Measurements from ENCODE around the gene ANKH.

The ANKH gene

DNA sequence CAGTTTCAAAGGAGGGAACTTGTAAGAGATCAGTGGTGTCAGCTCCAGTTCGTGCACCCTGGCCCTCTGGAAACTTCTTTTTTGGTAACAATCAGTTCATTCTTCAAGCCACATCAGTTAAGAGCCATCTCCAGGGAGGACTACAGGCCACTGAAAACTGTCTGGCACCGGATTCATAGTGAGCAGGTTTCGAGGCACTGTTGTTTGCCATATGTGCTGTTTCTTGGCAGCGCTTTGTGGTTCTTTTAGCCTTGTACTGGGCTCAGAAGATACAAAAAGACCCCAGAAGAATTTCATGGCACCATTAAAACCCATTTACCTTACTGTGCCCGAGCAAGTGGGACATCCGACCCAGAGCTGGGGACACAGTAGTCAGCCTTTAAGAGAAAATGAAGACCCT, 138.6 kb downstream of the ANKH start:
- DNase-seq: no peak

DNA sequence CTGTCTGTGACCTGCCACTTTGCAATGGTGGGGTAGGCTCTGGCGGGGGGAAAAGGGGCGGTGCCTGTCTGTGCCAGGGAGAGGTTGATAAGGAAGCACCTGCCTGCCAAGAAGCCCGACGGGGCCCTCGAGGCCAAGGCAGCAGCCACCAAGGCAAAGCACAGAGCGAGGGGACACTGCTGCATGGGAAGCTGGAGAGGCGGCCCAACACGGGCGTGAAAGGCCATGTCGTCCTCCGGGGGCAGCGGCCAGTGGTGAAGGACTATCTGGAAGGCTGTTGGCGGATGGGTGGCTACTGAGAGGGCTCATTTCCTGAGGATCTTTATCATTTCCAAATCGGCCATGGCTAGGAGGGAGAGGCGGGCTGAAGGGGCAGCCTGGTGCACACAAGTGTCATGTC, 140.7 kb downstream of the ANKH start:
- DNase-seq: no peak

DNA sequence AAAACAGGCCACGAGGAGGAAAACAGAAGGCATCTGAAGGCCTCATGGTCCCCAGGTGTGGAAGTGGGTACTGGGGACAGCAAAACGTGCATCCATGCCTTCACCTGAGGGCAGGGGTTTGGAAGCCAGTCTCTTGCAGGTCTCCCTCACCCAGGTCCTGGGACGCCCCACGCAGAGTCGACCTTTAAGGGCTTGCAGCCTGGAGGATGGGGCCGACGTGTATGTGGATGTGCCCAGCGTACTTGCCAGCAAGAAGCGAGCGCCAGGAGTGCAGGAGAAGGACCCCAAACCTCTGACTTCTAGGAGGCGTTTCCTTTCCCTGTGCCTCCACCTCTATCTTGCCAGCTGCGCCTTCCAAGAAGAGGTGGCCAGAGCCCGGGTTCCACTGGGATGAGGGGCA, 141.1 kb downstream of the ANKH start:
- DNase-seq: no peak

DNA sequence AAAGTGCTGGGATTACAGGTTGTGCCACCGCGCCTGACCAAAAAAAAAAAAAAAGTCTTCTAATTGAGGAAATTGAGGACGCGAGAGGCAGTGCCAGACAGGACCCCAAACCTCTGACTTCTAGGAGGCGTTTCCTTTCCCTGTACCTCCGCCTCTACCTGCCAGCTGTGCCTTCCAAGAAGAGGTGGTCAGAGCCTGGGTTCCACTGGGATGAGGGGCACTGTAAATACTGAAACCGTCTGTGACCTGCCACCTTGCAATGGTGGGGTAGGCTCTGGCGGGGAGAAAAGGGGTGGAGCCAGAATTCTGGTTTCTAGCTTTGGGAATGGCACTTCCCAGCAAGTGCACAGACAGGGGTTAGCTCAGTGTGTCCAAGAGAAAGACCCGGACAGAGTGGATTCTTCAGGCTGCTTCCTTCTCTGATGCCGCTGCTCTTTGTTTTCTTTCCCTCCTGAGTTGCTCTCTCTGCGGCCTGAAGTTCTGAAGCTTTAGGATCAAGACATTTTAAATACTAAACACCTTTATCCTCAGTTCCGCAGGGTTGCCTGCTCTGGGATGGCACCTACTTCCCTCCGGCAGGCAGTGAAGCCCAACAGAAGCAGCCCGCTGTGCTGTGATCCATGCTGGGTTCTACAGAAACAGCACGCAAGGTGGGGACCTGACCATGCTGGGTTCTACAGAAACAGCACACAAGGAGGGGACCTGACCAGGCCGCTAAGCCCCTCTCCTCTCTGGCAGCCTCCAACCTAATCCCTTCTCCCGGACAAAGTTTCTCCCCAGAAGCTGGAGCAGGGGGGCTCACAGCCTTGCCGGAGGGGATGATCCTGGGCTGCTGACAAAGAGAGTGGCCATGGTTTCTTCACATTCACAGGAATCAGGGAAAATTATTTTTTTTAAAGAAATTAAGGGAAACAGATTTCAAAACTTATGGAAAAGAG, 141.9 kb downstream of the ANKH start:
- no peak for DNase-seq

DNA sequence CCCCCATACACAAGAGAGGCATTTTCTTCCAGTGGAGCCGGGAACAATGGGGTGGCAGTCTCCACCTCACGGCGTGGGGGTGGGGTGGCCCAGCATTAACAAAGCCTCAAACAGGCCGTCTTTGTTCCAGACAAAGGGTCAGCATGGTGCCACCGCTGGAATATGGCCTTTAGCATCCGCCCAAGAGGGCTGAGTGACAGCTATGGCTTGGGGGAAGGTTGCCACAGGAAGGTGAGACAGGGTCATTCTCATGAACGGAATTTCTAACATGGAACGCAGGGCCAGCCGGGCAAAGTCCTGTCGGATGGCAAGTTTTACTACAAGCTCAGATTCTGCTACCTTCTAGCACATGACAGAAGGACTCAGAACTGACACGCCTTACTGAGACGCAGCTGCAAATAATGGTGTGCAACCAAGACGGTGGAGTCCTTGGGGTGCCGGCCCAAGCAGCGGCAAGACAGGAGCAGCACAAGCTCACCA, 143.1 kb downstream of the ANKH start:
- DNase-seq: no peak

DNA sequence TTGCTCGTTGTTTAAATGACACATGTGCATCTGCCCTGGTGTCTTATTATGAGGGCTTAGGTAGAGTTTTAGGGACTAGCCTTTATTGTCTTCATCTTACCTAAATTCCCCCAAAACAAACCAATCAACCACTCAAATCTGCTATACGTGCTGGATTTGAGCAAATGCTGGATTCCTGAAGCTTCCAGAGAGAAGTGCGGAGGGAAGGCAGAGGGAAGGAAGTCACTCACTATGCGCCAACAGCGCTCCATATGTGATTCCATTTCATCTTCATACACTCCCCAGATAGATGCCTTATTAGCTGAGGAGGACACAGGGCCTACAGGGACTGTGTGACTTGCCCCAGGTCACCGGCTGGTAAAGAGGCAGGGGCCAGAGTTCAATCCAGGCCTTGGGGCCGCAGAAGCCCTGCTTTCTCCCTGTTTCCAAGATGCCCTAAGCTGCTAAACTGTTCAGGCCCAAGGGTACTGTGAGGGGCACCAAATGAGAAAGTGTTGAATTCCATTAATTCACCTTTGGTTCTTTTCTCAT, 143.6 kb downstream of the ANKH start:
- no peak for DNase-seq

DNA sequence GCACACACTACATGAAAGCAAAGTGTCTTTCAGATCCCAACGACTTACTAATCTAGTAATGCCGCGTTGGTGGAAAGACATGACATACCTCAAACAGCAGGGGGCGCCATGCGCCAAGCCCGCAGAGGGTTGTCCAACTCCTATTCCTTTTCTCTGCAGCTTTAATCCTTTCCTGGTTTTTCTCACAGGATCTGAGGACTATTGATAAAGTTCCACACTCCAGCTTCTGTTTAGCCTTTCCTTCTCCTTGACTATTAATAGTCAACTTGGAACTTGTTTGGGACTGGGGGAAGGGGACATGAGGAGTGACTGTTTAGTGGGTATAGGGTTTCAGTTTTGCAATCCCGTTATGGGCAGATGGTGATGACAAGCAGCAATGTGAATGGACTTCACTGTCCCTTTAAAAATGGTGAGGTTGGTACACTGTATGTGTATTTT, 144.1 kb downstream of the ANKH start:
- DNase-seq: peak; percentile 79

DNA sequence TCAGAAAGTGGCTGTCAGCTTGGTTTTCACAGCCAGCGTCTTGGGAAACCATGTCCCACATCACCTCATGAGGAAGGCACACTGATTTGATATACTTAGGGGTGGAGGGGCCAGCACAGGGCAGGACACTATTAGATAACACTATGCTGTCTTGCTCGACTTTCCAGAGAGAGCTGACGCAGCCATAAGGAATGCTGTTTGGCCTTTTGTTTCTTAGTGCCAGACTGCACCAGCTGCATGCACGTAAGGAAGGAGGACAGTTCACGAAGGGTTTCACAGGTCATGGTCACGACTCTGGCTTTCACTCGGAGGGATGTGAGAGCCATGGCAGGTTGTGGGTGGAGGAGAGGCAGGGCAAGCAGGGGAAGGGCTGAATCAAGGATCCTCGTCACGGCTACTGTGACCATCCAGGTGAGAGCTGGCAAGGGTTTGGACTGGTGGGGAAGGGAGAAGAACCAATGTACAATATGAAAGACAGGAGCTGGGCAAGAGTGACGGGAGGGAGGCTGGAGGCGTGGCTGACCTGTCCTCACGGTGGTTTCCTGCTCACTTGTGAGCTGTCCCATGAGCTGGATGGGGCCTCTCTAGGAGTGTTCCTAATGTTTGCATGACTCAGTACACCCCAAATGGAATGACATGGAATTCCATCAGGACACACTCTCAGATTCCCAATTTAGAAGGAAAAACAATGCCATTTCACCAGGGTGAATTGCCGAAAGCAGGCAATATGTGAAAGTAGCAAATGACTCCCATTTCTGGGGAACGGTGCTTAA, 145.3 kb downstream of the ANKH start:
- DNase-seq: peak; percentile 51

DNA sequence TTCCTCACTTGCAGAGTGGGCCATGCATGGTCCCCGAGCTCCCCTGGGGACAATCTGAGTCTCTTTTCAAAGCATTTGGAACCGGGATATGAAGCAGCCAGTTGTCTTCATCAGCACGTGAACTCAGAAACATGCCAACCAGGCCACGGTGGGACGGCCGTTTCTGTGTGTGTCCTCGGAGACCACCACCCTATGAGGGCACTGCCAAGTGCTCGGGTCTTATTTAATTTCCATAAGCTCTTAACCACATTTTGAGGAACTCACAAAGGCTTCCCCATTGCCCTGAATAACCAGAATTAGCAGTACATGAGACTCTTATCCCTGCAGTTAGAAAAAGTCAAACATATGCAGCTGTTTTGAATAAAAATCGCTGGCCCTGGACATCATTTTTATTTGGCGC, 146.9 kb downstream of the ANKH start:
- DNase-seq: no peak

DNA sequence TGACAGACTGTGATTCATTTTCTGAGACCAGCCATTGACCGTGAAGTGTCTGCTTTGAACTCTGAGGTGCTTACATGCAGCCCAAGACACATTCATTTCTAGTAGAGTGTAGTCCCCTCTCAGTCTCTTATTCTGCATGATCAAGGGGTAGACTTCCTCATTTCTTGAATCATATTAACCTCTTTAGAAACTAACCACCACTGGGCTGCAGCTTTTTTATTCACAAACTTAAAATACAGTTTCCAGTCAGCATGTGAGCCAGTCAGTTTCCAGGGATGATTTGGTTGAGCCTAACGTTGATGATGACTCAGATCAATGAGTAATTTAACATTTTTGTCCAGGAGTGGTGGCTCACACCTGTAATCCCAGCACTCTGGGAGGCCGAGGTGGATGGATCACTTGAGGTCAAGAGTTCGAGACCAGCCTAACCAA, 147.9 kb downstream of the ANKH start:
- no peak for DNase-seq

DNA sequence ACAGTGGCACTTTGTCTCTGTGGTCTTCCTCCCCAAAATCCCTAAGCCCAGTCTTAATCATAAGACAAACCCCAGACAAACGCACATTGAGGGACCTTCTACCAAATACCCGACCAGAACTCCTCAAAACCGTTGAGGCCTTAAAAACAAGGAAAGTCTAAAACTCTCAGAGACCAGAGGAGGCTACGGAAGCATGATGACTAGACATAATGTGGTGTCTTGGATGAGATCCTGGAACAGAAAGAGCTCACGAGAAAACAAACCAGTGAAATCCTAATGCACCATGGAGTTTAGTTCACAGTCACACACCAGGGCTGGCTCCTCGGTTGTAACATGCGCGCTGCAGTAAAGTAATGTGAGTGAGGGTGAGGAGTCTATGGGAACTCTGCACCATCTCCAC, 148.7 kb downstream of the ANKH start:
- no peak for DNase-seq

DNA sequence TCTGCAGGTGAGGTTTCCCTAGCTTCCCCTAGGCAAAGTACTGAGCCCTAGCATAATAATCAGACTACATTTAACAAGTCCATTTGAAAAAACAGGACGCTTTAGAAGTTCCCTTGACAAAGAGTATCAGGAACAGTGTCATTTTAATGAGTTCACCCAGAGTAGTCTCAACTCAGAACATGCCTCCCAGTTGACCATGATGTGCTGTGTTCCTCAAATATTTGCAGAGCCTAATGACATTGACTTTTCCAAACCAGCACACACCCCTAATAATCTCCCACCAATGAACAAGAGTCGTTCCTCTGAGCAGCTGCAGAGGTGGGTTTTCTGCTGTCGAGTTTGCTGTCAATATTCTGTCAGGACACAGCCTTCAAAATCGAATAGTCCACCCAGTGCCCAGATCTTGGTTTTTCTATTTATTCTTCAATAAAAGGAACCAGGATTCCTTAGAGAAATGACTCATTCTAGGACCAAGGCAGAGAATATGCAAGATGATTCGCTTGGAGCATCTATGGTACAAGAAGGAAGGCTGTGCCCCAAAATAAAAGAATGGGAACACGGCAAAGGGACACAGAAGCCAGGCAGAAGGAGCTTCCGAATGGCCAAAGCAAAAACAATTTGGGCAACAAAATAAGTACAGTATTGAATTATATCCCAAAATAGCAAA, 149.5 kb downstream of the ANKH start:
- DNase-seq: peak; percentile 36

DNA sequence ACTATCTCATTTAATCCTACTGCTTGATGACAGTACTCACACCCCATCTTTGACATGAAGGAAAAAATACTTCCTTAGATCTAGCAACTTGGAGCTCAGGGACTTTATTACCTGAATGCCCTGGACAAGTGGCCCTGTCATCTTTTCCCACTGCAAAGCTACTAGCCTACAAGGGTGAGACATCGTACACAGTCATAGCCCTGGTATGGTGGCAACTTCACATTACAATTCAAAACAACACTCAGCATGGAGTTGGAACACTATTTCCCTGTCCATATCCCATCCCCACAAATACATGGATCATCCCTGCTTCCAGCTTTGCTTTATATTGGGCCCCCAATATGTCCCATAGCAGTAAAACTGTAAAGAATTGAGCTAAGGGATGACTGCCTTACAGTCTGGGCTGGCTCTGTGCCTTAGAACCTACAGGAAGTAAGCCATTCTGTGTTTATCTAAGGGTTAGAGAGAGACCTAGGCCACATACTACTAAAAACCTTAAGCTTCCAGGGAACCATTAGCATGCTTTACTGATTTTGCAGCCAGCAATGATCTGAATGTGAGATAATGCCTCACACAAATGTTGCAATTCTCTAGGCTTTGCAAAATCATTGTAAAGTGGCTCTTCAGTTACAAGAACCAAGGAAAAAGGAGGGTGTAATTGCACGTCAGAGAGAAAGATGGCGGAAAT, 151.2 kb downstream of the ANKH start:
- peak; percentile 49 for DNase-seq

DNA sequence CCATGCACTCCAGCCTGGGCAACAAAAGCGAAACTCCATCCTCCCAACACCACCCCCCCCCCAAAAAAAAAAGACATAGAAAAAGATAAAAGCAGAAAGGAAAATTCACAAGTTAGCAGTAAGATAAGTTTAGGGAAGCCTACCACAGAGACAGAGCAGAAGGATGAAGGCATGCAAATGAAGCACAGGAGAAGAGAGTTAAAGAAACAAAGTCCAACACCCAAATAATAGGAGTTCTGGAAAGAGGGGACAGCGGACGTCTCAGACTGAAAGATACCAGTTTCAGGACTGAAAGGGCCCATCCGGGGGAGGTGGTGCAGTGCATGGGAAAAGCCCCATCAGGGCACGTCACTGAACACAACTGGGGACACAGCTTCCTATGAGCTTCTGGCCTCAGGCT, 152.8 kb downstream of the ANKH start:
- no peak for DNase-seq

DNA sequence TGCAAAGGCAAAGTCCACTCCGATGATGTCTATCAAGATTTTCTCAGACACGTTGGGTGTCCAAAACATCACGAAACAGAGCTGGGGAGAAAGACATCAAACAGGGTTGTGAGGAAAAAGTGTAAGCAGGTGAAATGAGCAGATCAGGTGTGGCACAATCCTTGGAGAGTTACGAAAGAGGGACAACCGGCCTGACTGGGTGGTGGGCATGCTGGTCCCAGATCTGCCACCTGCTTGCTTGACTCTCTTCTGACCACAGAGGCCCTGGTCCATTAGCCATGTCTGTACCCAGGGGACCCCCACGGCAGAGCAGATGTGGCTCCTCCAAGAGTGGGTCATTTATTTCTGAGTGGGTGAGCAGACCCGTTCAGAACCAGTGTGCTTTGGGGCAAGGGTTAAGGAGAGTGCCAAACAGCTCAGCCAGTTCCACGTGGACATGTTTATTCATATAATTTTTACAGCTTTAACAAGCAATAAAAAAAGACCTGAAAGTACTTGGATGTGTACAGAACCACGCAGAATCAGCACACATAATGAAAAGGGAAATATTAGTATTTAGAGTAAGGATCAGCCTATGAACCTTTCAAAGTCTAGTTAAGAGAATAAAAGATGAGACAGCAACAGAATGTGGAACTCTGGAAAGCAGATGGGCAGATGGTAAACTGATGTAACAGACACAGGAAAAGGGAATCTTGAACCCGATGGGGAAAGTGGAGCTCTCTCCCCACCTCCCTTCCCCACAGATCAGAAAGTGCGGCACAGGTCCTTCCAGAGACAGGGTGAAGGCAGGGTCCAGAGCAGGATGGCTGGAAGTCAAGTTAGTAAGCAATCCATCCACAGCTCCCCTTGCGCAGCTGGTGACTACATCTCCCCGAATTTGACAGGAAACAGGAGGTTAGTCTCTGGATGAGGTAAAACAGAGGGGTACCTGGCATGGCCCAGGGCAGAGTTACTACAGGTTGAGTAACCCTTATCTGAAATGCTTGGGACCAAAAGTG, 154.5 kb downstream of the ANKH start:
- no peak for DNase-seq

DNA sequence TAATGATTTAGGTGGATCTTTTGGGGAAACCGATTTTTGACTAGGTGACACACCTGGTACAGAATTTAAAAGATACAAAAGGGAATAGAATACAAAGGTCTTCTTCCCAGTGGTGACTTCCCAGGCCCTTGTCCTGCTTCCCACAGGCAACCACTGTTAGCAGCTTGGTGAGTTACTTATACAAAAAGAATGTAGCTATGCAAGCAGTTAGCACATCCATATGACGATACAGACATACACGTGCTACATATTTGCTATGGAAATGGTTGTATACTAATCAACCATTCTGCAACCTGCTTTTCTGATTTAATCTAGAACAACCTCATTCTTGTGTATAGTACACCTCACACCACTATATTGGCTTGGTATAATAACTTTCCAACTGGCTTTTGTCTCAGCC, 156.1 kb downstream of the ANKH start:
- peak; percentile 43 for DNase-seq

DNA sequence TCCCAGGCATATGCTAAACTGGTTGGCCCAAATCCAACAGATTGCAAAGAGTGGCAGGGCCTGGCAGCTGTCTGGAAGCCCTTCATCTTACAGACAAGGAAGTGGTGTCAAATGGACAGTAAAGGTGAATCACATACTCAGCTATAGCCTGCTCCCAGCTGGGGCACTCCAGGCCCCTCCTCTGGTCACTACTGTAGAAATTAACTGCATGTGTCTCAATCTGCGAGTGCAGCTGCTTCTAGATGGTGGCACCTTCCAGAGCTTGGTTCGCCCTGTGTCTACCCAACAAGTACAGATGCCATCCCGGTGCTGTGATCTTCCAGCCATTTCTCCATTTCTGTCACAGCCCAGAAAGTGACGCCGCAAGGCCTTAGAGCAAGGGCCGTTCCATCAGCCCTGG, 156.9 kb downstream of the ANKH start:
- DNase-seq: no peak

DNA sequence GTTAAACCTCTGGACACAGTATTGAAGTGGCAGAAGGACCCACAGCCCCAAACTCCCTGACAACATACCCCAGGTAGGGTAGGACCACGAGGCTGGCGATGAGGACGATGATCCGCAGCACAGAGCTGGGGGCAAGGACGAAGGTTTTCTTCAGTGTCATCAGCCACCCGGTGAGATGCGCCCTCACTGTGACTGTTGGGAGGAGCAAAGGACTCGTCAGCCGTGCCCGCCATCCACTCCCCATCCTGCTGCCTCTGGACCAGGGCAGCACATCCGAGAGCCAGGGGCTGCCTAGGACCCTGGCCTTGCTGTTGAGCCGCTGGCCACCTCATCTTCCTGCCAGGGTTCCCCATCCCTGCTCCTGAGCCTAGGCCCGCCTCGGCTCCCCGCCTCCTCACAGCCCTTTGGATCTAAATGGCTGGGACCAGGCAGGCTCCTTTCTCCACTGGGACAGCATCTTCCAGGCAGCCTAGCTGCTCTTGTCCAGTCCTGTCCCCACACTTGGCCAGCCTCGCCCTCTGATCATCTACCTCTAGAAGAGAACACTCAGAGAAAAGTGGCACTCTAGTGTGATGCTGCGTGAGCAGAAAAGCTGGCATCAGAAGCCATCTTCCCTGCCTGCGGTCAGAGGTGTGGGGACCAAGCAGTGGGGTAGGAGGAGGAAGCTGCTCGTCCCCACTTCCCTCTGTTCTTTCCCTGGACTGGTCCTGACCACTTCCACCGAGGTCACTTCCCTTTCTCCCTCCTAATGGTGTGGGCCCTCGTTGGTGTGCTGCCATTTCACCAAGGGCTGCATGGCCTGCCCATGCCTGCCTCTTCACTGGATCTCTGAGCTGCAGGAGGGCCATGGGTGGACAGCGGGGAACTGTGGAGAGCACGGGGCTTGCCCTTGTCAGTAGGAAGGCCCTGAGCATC, 157.8 kb downstream of the ANKH start:
- no peak for DNase-seq

DNA sequence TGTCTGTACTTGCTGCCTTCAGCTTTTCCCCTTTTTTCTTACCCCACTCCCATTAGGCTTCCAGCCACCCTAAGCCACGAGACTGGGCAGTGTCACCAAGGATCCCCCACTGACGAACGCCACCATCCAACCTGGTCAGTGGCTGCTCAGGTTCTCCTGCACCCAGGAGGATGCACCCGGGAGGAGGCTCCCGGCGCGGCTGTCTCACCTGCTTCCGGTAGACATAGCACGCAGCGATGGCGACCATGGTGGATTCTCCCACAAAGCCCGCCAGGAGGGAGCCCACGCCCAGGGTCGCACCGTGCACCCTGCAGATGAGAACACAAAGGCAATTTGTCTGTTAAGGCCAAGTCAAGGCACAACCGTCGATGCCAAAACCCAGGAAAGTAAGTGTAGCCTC, 158.9 kb downstream of the ANKH start:
- DNase-seq: no peak

DNA sequence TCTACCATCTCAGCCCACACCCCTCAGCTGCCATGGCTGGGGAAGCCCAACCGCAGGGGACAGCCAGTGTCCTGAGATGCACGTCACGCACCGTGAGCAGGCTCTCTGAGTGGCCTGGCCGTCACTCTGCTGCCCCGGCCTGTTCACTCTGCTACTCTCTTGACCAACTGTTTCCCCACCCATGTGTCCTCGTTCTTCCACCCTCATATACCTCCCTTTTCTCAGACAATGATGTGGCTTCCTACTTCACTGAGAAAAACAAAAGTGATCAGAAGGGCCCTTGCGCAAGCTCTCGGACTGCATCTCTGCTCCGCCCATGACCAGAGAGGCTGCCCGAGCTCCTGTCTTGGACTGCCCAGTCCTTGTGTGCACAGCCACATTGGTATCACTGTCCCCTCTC, 159.4 kb downstream of the ANKH start:
- DNase-seq: no peak
